ENCODE results near the gene IVD.

The IVD gene

GRCh38 chr15:40367371-40367685 lies 38.3 kb upstream of the IVD start:
- TF ChIP-seq, protein P1, sequence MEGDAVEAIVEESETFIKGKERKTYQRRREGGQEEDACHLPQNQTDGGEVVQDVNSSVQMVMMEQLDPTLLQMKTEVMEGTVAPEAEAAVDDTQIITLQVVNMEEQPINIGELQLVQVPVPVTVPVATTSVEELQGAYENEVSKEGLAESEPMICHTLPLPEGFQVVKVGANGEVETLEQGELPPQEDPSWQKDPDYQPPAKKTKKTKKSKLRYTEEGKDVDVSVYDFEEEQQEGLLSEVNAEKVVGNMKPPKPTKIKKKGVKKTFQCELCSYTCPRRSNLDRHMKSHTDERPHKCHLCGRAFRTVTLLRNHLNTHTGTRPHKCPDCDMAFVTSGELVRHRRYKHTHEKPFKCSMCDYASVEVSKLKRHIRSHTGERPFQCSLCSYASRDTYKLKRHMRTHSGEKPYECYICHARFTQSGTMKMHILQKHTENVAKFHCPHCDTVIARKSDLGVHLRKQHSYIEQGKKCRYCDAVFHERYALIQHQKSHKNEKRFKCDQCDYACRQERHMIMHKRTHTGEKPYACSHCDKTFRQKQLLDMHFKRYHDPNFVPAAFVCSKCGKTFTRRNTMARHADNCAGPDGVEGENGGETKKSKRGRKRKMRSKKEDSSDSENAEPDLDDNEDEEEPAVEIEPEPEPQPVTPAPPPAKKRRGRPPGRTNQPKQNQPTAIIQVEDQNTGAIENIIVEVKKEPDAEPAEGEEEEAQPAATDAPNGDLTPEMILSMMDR (IDR thresholded peaks at IDR 0.05; ENCODE audit: insufficient read depth, low read depth, low read length, missing control alignments) = no peak
- peak overlapping the region; percentile 13; the same call in 1 of the 2 replicates for H3K4me3 ChIP-seq (ENCODE audit: low read depth, low read length)
- DNase-seq (ENCODE audit: low read depth) = no peak

- peak overlapping the region; percentile 13 for H3K4me3 ChIP-seq (ENCODE audit: low read depth, low read length)
- TF ChIP-seq, protein P1 (IDR thresholded peaks at IDR 0.05; ENCODE audit: insufficient read depth, low read depth, low read length, missing control alignments) = peak; percentile 81
- peak; percentile 93 for DNase-seq (ENCODE audit: low read depth)
These were observed 37.6 kb upstream of the IVD start for GRCh38 chr15:40367686-40368611.

DNA sequence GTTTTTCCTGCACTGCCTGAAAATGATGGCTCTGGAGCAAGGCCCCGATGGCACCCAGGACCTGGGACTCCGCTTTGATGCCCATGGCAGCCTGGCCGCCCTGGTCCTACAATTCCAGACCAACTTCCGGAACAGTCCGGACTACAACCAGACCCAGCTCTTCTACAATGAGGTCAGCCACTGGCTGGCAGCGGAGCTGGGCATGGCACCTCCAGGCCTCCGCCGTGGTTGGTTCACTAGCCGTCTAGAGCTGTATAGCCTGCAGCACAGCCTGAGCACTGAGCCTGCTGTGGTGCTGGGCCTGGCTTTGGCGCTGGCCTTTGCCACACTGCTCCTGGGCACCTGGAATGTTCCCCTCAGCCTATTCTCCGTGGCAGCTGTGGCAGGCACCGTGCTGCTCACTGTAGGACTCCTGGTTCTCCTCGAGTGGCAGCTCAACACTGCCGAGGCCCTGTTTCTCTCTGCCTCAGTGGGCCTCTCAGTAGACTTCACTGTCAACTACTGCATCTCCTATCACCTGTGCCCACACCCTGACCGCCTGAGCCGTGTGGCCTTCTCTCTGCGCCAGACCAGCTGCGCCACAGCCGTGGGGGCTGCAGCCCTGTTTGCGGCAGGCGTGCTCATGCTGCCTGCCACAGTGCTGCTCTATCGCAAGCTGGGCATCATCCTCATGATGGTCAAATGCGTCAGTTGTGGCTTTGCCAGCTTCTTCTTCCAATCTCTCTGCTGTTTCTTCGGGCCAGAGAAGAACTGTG lies 36.7 kb upstream of the IVD start:
- H3K4me3 ChIP-seq (ENCODE audit: low read depth, low read length) = no peak overlapping the region
- TF ChIP-seq, protein P1 (IDR thresholded peaks at IDR 0.05; ENCODE audit: insufficient read depth, low read depth, low read length, missing control alignments) = no peak
- no peak for DNase-seq (ENCODE audit: low read depth)

DNA sequence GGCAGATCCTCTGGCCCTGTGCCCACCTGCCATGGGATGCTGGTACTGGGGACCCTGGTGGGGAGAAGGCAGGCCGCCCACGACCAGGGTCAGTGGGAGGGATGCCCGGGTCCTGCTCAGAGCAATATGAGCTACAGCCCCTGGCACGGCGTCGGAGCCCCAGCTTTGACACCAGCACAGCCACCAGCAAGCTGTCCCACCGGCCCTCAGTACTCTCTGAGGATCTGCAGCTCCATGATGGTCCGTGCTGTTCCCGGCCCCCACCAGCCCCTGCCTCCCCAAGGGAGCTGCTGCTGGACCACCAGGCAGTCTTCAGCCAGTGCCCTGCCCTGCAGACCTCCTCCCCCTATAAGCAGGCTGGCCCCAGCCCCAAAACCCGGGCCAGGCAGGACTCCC lies 36.1 kb upstream of the IVD start:
- TF ChIP-seq, protein P1 (IDR thresholded peaks at IDR 0.05; ENCODE audit: insufficient read depth, low read depth, low read length, missing control alignments) = no peak
- H3K4me3 ChIP-seq (ENCODE audit: low read depth, low read length) = no peak overlapping the region
- DNase-seq (ENCODE audit: low read depth) = no peak

DNA sequence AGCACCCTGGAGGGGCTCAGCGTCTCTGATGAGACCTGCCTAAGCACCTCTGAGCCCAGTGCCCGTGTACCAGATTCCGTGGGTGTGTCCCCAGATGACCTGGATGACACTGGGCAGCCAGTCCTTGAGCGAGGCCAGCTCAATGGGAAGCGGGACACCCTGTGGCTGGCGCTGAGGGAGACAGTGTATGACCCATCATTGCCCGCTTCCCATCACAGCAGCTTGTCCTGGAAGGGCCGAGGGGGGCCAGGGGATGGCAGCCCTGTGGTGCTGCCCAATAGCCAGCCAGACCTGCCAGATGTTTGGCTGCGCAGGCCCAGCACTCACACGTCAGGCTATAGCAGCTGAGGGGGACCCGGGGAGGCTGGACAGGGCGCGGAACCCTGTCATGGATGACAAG lies 35.6 kb upstream of the IVD start:
- TF ChIP-seq, protein P1 (IDR thresholded peaks at IDR 0.05; ENCODE audit: insufficient read depth, low read depth, low read length, missing control alignments) = no peak
- no peak for DNase-seq (ENCODE audit: low read depth)
- H3K4me3 ChIP-seq (ENCODE audit: low read depth, low read length) = no peak overlapping the region

DNA sequence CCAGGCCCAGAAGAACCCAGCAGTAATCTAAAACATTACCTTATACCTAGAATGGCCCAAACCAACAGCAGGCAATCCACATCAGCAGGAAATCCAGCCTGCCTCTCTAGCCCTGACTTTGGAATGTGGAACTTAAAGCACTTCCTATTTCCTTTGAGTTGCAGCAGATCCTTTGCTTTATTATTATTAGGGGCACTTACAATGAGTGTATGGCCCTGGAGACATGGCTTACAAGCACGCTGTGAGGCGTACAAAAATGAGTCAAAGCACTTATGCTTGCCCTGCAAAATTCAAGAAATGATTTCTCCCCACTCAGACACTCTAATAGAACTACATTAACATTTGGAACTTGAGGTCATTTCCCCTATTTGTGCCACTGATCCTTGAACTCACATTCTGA lies 32.6 kb upstream of the IVD start:
- TF ChIP-seq, protein P1 (IDR thresholded peaks at IDR 0.05; ENCODE audit: insufficient read depth, low read depth, low read length, missing control alignments) = no peak
- H3K4me3 ChIP-seq (ENCODE audit: low read depth, low read length) = no peak overlapping the region
- no peak for DNase-seq (ENCODE audit: low read depth)

All from GM12865 (cell line).